Fibroblast of the aortic adventitia (primary cell): Measurements from ENCODE around the gene CHMP3. TPM values are rescaled to one million over a fixed set of nuclear protein-coding genes. Genes with fewer than 3 reads are reported as not detected.
"Not testable (repeated sequence)": the region's sequence is repeated elsewhere in the genome, so short reads cannot be mapped to it uniquely, and the experiment has no call there.

Experiments used
- DNase-seq: peaks from one replicate; pipeline ENCODE4 v3.0.0-alpha.2; 2010; ENCODE audit warnings: low read depth
- H3K4me3 ChIP-seq: 2 replicates; pipeline ENCODE4 v1.5.1; 2011; ENCODE audit warnings: low read depth, mild to moderate bottlenecking, control low read depth, low read length, moderate library complexity
- total RNA-seq: library from RNA; depleted of rRNA; stranded (reverse); fragments of >200 nt; gene quantifications from 2 replicates; pipeline ENCODE4 v1.2.3, GENCODE V29; 2012; ENCODE audit warnings: low replicate concordance
- TF ChIP-seq, protein P1 (sequence below): IDR thresholded peaks from 2 replicates; pipeline ENCODE4 v1.5.1; 2011; ENCODE audit warnings: mild to moderate bottlenecking, low read length, control low read depth, inconsistent platforms; ENCODE audit not compliant: insufficient read depth

The CHMP3 gene
- total RNA-seq, 1 donor, result 87.5 TPM

DNA sequence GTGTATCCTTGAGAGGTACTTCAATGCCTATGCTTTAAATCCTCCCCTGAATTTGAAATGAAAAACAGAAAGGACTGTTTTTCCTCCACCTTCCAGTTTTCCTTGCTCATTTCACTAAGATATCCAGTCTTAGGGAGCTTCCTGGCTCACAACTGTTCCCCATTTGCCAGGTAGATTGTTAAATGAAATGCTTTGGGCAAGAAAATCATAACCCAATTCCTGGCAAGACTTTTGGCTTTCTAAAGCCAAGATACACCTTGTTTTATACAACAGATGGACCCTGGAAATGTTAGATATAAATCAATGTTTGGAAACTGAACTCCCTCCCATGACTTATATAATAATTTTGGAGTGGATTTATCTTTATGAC lies 3.6 kb upstream of the CHMP3 start:
- no peak for DNase-seq
- TF ChIP-seq, protein P1, sequence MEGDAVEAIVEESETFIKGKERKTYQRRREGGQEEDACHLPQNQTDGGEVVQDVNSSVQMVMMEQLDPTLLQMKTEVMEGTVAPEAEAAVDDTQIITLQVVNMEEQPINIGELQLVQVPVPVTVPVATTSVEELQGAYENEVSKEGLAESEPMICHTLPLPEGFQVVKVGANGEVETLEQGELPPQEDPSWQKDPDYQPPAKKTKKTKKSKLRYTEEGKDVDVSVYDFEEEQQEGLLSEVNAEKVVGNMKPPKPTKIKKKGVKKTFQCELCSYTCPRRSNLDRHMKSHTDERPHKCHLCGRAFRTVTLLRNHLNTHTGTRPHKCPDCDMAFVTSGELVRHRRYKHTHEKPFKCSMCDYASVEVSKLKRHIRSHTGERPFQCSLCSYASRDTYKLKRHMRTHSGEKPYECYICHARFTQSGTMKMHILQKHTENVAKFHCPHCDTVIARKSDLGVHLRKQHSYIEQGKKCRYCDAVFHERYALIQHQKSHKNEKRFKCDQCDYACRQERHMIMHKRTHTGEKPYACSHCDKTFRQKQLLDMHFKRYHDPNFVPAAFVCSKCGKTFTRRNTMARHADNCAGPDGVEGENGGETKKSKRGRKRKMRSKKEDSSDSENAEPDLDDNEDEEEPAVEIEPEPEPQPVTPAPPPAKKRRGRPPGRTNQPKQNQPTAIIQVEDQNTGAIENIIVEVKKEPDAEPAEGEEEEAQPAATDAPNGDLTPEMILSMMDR, result no peak
- no peak overlapping the region for H3K4me3 ChIP-seq

DNA sequence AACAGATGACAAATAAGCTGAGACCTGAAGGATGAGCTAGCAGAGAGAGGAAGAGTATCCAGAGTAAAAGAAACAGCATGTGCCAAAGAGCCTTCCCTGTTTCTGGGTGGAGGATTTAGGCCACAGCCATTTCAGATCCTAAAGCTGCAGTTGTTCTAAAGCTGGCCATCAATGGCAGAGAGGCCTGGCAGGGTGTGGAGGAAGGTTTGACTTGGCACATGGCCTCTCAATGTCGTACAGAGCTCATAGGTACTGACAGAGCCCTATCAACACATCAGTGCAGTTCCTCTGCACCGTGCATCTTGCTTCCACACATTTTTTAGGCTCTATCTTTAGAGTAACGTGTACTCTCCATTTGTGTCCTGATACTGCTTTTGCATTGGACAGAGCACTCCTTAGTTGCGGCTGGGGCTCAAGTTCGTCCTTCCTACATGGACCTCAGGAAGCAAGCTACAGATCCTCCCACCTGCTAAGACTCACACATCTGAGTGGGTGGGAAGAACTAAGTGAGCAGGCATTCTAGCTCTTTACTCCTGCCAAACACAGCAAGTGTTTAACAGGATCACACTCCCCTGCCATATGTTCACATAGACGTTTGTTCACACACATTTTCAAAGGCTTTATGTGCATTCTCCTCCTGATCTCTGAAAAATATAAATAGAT lies 3.0 kb upstream of the CHMP3 start:
- TF ChIP-seq, protein P1, result no peak
- no peak for DNase-seq
- no peak overlapping the region for H3K4me3 ChIP-seq

DNA sequence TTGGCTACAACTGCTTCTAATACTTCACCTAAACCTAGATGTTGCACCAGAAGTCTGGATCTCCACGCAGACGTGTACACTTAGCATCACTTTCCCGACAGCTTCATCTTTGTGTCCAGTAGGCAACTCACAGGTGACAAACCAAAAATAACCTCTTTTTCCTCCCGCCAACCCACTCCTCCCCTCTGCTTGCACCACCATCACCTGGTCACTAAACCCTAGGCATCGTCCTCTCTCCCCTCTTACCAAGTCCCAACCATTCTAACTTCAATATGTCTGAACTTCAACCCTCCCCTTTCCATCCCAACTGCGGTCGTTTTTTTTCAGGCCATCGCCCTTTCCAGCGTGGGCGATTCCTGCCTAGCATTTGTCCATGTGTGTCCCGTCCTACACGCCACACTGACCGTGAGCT lies 413 bp upstream of the CHMP3 start:
- TF ChIP-seq, protein P1, result no peak
- peak overlapping the region; percentile 52 for H3K4me3 ChIP-seq
- no peak for DNase-seq

DNA sequence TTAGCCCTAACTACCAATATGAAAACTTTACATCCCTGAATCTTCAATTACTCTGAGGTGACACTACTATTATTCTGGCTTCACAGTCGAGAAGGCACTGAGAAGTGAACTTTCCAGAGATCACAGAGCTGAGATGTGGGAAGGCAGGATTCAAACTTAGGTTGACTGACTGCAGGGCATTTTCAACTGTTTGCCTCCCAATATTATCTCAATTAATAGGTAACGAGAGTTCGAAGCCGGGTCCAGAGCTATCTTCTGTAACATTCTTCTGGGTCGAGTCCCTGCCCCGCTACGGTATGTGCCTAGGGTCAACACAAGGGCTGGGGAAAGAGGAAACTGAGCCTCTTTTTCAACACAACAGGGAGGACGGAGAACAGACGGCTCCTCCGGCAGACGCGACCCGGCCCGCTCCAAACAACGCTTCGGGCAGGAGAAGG lies 740 bp downstream of the CHMP3 start:
- DNase-seq, result no peak
- peak overlapping the region; percentile 95 for H3K4me3 ChIP-seq
- TF ChIP-seq, protein P1, result no peak

DNA sequence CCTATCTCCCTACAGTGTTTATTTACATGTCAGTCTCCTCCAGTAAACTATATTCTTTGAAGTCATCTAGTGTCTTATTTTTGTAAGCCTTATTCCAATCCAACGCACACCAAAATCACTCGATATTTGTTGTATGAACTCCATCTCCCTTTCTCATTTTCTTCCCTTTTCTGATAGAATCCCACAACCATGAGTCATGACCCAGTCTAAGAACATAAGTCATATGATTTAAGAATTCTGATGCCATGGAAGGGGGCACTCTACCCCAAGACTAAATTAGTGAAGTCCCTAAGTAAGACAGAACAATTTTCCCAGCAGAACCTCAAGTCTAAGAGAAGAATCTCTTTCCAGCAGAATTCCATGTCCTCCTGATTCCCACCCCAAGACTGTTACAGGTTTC lies 5.4 kb downstream of the CHMP3 start:
- TF ChIP-seq, protein P1, result no peak

DNA sequence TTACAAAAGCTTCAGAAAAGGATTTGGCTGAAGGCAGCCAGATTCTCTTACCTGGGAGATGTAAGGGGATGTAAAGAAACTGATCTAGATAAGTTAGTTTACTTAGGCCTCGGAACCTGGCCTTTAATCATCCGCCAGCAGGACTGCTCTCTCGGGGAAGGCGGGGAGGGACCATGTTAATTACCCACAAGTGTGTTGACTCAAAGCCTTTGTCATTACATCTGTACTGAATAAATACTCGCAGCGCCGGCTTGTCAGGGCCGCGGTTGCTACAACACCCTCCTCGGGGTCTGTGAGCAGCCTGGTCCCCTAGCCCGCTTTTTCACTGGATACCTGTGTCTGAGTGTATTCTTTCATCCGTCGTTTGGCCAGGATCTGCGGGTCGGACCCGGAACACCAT lies 6.7 kb downstream of the CHMP3 start:
- TF ChIP-seq, protein P1, result no peak
- no peak overlapping the region for H3K4me3 ChIP-seq
- no peak for DNase-seq

More for the DNA sequence above, 5.4 kb downstream of the CHMP3 start:
- H3K4me3 ChIP-seq, result no peak overlapping the region
- DNase-seq, result no peak

DNA sequence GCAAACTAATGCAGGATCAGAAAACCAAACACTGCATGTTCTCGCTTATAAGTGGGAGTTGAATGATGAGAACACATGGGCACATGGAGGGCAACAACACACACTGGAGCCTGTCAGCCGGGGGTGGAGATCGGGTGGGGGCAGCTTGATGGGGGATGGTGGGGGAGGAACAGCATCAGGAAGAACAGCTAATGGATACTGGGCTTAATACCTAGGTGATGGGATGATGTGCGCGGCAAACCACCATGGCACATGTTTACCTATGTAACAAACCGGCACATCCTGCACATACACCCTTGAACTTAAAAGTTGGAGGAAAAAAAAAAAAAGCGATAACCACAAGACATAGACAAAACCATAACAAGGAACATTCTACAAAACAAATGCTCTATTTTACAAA lies 10.4 kb downstream of the CHMP3 start:
- no peak overlapping the region for H3K4me3 ChIP-seq
- TF ChIP-seq, protein P1, result no peak
- no peak for DNase-seq

DNA sequence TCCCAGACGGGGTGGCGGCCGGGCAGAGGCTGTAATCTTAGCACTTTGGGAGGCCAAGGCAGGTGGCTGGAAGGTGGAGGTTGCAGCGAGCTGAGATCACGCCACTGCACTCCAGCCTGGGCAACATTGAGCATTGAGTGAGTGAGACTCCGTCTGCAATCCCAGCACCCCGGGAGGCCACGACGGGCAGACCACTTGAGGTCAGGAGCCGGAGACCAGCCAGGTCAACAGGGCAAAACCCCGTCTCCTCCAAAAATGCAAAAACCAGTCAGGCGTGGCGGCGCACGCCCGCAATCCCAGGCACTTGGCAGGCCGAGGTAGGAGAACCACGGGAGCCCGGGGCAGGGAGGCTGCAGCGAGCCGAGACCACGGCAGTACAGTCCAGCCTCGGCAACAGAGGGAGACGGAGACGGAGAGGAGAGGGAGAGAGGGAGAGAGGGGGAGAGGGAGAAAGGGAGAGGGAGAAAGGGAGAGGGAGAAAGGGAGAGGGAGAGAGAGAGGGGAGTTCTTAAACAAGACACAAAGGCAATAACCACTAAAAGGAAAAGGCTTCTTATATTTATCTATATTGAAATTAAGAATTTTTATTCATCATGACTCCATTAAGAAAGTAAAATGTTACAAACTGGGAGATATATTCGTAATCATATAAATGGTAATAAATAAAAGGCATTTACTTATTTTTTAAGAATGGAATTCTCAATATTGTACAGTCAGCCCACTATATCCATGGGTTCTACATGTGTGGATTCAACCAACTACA lies 13.1 kb downstream of the CHMP3 start:
- not testable (repeated sequence) for H3K4me3 ChIP-seq, DNase-seq

DNA sequence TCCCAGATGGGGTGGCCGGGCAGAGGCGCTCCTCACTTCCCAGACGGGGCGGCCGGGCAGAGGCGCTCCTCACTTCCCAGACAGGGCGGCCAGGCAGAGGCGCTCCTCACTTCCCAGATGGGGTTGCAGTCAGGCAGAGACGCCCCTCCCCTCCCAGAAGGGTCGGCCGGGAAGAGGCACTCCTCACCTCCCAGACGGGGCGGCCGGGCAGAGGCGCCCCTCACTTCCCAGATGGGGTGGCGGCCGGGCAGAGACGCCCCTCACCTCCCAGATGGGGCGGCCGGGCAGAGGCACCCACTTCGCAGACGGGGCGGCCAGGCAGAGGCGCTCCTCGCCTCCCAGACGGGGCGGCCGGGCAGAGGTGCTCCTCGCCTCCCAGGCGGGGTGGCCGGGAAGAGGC lies 13.8 kb downstream of the CHMP3 start:
- not testable (repeated sequence) for H3K4me3 ChIP-seq, DNase-seq
